HCT116 (cell line): ENCODE data around the gene AWAT2. TPM values are rescaled to one million over a fixed set of nuclear protein-coding genes. Genes with fewer than 3 reads are reported as not detected.

Experiments used
- ATAC-seq: fragments of 200-7000 bp; cut with Tn5 transposase; 2 replicates; pipeline ENCODE4 v1.9.1; 2020; ENCODE audit warnings: mild to moderate bottlenecking, moderate library complexity
- BruUV-seq: library from RNA; stranded (reverse); fragments of 400-500 nt; replicated peaks from 2 replicates; lab custom pipeline; 2021; lab: Mats Ljungman, UMichigan
- CTCF ChIA-PET: fragments of 300-600 bp; sonication (Branson Sonifier 250); formaldehyde crosslinking; loops from one replicate; lab custom pipeline; 2021; ENCODE audit warnings: antibody characterized with exemption; lab: Charles Lee
- POLR2A ChIA-PET: fragments of 300-600, 350-600 bp; sonication (Branson Sonifier 250); formaldehyde crosslinking; loops from one replicate; lab custom pipeline; 2021; ENCODE audit warnings: antibody characterized with exemption; lab: Charles Lee
- RAD21 ChIA-PET, 2 experiments: fragments of 300-600 bp; sonication (Branson Sonifier 250); formaldehyde crosslinking; loops; one replicate each; lab custom pipeline; 2023; ENCODE audit warnings: low total read pairs in 2 of 2; ENCODE audit not compliant: uncharacterized antibody in 2 of 2, unreplicated experiment in 2 of 2, low non-redundant PET in 1 of 2; lab: Charles Lee
- DNase-seq: peaks from one replicate; pipeline ENCODE4 v3.0.0-alpha.2; 2010; ENCODE audit warnings: low read depth, low spot score
- H2AFZ ChIP-seq: fragments of 200-600 bp; shearing (Covaris generic), sonication (generic); 2 replicates; pipeline ENCODE4 v1.6.1; 2017; ENCODE audit warnings: low read depth, mixed run types, mixed read lengths, antibody characterized with exemption, low read length; ENCODE audit not compliant: poor library complexity, severe bottlenecking
- H3K27ac ChIP-seq: 2 replicates; pipeline ENCODE4 v1.5.1; 2012; ENCODE audit warnings: low read depth, low read length
- H3K27me3 ChIP-seq: fragments of 200-600 bp; sonication (generic); 2 replicates; pipeline ENCODE4 v1.6.1; 2016; ENCODE audit warnings: mixed run types, low read length, mixed read lengths; ENCODE audit not compliant: insufficient read depth
- H3K36me3 ChIP-seq, 2 experiments: fragments of 200-500 bp in 1 of 2; fragments of 200-600 bp in 1 of 2; sonication (Bioruptor generic) in 1 of 2; sonication (generic) in 1 of 2; 2 replicates each; pipeline versions ENCODE4 v1.5.1 to v1.6.1; 2014 to 2016; ENCODE audit warnings: low read length in 2 of 2, inconsistent platforms in 1 of 2, mixed read lengths in 1 of 2, mixed run types in 1 of 2; ENCODE audit not compliant: insufficient read depth in 2 of 2, control insufficient read depth in 1 of 2
- H3K4me1 ChIP-seq, 2 experiments: fragments of 200-600 bp in 1 of 2; sonication (generic) in 1 of 2; 2 replicates each; pipeline versions ENCODE4 v1.5.1 to v1.6.1; 2012 to 2017; ENCODE audit warnings: low read length in 2 of 2, inconsistent platforms in 1 of 2, mild to moderate bottlenecking in 1 of 2, mixed read lengths in 1 of 2, mixed run types in 1 of 2, moderate library complexity in 1 of 2; ENCODE audit not compliant: insufficient read depth in 2 of 2, control insufficient read depth in 1 of 2
- H3K4me2 ChIP-seq: fragments of 200-600 bp; sonication (generic); 2 replicates; pipeline ENCODE4 v1.6.1; 2017; ENCODE audit warnings: mixed run types, low read length, mixed read lengths
- H3K4me3 ChIP-seq, 2 experiments: fragments of 200-600 bp in 1 of 2; sonication (generic) in 1 of 2; replicated peaks in 1 of 2; 2 replicates each; pipeline ENCODE4 v1.5.1; 2011 to 2016; ENCODE audit warnings: low read length in 2 of 2, control low read depth in 1 of 2, low read depth in 1 of 2, mild to moderate bottlenecking in 1 of 2, mixed read lengths in 1 of 2, mixed run types in 1 of 2
- H3K79me2 ChIP-seq: fragments of 200-600 bp; sonication (generic); 2 replicates; pipeline ENCODE4 v1.6.1; 2017; ENCODE audit warnings: mild to moderate bottlenecking, mixed run types, low read length, moderate library complexity, mixed read lengths; ENCODE audit not compliant: insufficient read depth
- H3K9ac ChIP-seq: fragments of 200-600 bp; sonication (generic); 2 replicates; pipeline ENCODE4 v1.6.1; 2016; ENCODE audit warnings: low read length, mixed read lengths
- H3K9me2 ChIP-seq: fragments of 200-600 bp; sonication (generic), shearing (Covaris generic); 2 replicates; pipeline ENCODE4 v1.6.1; 2017; ENCODE audit warnings: mixed run types, mild to moderate bottlenecking, moderate library complexity; ENCODE audit not compliant: insufficient read depth
- H3K9me3 ChIP-seq, 2 experiments: fragments of 200-500 bp in 1 of 2; fragments of 200-600 bp in 1 of 2; sonication (Bioruptor generic) in 1 of 2; sonication (generic) in 1 of 2; 2 replicates each; pipeline ENCODE4 v1.6.1; 2014 to 2017; ENCODE audit warnings: low read length in 2 of 2, mixed read lengths in 2 of 2, inconsistent platforms in 1 of 2, low read depth in 1 of 2, mild to moderate bottlenecking in 1 of 2, mixed run types in 1 of 2, moderate library complexity in 1 of 2; ENCODE audit not compliant: control insufficient read depth in 1 of 2, insufficient read depth in 1 of 2
- H4K20me1 ChIP-seq: fragments of 200-600 bp; sonication (generic), shearing (Covaris generic); 2 replicates; pipeline ENCODE4 v1.6.1; 2017; ENCODE audit warnings: mixed run types, mild to moderate bottlenecking, moderate library complexity; ENCODE audit not compliant: insufficient read depth
- CTCF ChIP-seq, 3 experiments: fragments of 200-600 bp in 1 of 3; sonication (generic) in 1 of 3; IDR thresholded peaks in 2 of 3; conservative IDR thresholded peaks in 1 of 3; 2 replicates each; pipeline ENCODE4 v1.5.1; 2012 to 2017; ENCODE audit warnings: low read depth in 2 of 3, low read length in 2 of 3, antibody characterized with exemption in 1 of 3, borderline replicate concordance in 1 of 3, control low read depth in 1 of 3, mild to moderate bottlenecking in 1 of 3, mixed read lengths in 1 of 3, mixed run types in 1 of 3, moderate library complexity in 1 of 3; ENCODE audit not compliant: insufficient read depth in 1 of 3
- RAD21 ChIP-seq: IDR thresholded peaks from 2 replicates; pipeline ENCODE4 v1.6.1; 2012; ENCODE audit warnings: low read depth, mild to moderate bottlenecking
- SIN3A ChIP-seq: IDR thresholded peaks from 2 replicates; pipeline ENCODE4 v1.6.1; 2012; ENCODE audit warnings: low read depth
- ZFX ChIP-seq: fragments of 450-650 bp; IDR thresholded peaks from 2 replicates; pipeline ENCODE4 v1.6.1; 2017
- intact Hi-C: fragments of 100-400 bp; cut with micrococcal nuclease; formaldehyde crosslinking; loops from 2 replicates; pipeline ENCODE4 v1.10.0; 2022
- total RNA-seq: library from RNA; stranded (reverse); gene quantifications from one replicate; pipeline ENCODE4 v1.2.1, GENCODE V29; 2021; ENCODE audit not compliant: unreplicated experiment
- TF ChIP-seq, protein P1 (sequence below): IDR thresholded peaks from 2 replicates; pipeline ENCODE4 v1.6.1; 2011; ENCODE audit warnings: mild to moderate bottlenecking, low read length, moderate library complexity; ENCODE audit not compliant: insufficient replicate concordance; ENCODE audit errors: extremely low read depth

Gene AWAT2
- total RNA-seq, 1 experiment from 2014 or later = not detected

- ATAC-seq (peak; percentile 83), DNase-seq (peak; percentile 12)
- Histone ChIP-seq H3K4me3 (no peak overlapping the region), H3K79me2 (no peaks in the 10 kb centered on the region), H3K36me3 (no peaks in the 10 kb centered on the region), H4K20me1 (no peaks in the 10 kb centered on the region), H3K9me2 (no peaks in the 10 kb centered on the region), H3K9ac (no peak overlapping the region), H3K27me3 (no peaks in the 10 kb centered on the region), H2AFZ (no peak overlapping the region), H3K27ac (no peak overlapping the region), H3K9me3 (no peaks in the 10 kb centered on the region), H3K4me1 (no peaks in the 10 kb centered on the region), H3K4me2 (no peak overlapping the region)
- TF ChIP-seq CTCF (IDR thresholded peaks at IDR 0.05 in 2 of 3, conservative IDR thresholded peaks at IDR 0.05 in 1 of 3; ENCODE audit: borderline replicate concordance in 1 of 3, insufficient read depth in 1 of 3, low read depth in 2 of 3, low read length in 2 of 3) = peak; percentile 28 to 40 (median 38); a peak in 5 of 6 replicates
- no peak for TF ChIP-seq SIN3A
- TF ChIP-seq, protein P1, sequence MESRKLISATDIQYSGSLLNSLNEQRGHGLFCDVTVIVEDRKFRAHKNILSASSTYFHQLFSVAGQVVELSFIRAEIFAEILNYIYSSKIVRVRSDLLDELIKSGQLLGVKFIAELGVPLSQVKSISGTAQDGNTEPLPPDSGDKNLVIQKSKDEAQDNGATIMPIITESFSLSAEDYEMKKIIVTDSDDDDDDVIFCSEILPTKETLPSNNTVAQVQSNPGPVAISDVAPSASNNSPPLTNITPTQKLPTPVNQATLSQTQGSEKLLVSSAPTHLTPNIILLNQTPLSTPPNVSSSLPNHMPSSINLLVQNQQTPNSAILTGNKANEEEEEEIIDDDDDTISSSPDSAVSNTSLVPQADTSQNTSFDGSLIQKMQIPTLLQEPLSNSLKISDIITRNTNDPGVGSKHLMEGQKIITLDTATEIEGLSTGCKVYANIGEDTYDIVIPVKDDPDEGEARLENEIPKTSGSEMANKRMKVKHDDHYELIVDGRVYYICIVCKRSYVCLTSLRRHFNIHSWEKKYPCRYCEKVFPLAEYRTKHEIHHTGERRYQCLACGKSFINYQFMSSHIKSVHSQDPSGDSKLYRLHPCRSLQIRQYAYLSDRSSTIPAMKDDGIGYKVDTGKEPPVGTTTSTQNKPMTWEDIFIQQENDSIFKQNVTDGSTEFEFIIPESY = no peak
- no peak for TF ChIP-seq ZFX
- peak; percentile 58 for TF ChIP-seq RAD21
- intact Hi-C loops = loop anchor here (2.0 to 10.0 kb wide), 3 partner anchors 63 to 1271 kb away; partner anchors contain the start of genes EDA and EFNB1
- BruUV-seq = no TSS peak
- ChIA-PET CTCF (interaction anchor here (1.0 to 3.2 kb wide), 5 partner anchors 37 to 603 kb away, joined by 3 to 31 read pairs (median 5); partner anchors contain the start of genes IGBP1 and NALF2), RAD21 (no interaction called here), POLR2A (no interaction called here)
These were observed 46.3 kb upstream of the AWAT2 start for GRCh38 chrX:70096052-70096451.
